ENCODE data around the gene CYP4V2.

The CYP4V2 gene

GRCh38 chr4:186191200-186192065 is at the start of gene CYP4V2:
TSS of gene CYP4V2 (plus strand) at chr4:186191567. CDS start at chr4:186191824, 257 bp downstream.
- DNase-seq = peak; percentile 15

GRCh38 chr4:186144198-186144945 is 47.0 kb upstream of the CYP4V2 start:
- peak; percentile 3 for DNase-seq

GRCh38 chr4:186144946-186145569 is 46.3 kb upstream of the CYP4V2 start:
- no peak for DNase-seq

- DNase-seq = no peak
These were observed 44.9 kb upstream of the CYP4V2 start for GRCh38 chr4:186146458-186146857.

- DNase-seq = no peak
These were observed 42.9 kb upstream of the CYP4V2 start for GRCh38 chr4:186148336-186148975.

GRCh38 chr4:186149872-186150271 is 41.5 kb upstream of the CYP4V2 start:
- DNase-seq = no peak

GRCh38 chr4:186150926-186151325 is 40.4 kb upstream of the CYP4V2 start:
- no peak for DNase-seq

GRCh38 chr4:186151499-186151898 is 39.9 kb upstream of the CYP4V2 start:
- no peak for DNase-seq

- no peak for DNase-seq
These were observed 33.1 kb upstream of the CYP4V2 start for GRCh38 chr4:186158021-186158813.

- no peak for DNase-seq
These were observed 32.4 kb upstream of the CYP4V2 start for GRCh38 chr4:186158966-186159365.

- no peak for DNase-seq
These were observed 31.8 kb upstream of the CYP4V2 start for GRCh38 chr4:186159613-186160012.

- DNase-seq = no peak
These were observed 30.2 kb upstream of the CYP4V2 start for GRCh38 chr4:186161138-186161537.

- no peak for DNase-seq
These were observed 24.4 kb upstream of the CYP4V2 start for GRCh38 chr4:186166852-186167512.

GRCh38 chr4:186167605-186168004 is 23.8 kb upstream of the CYP4V2 start:
- no peak for DNase-seq

GRCh38 chr4:186168750-186169149 is 22.6 kb upstream of the CYP4V2 start:
- no peak for DNase-seq

GRCh38 chr4:186169333-186169944 is 21.9 kb upstream of the CYP4V2 start:
- DNase-seq = no peak

- DNase-seq = no peak
These were observed 21.2 kb upstream of the CYP4V2 start for GRCh38 chr4:186169945-186170802.

GRCh38 chr4:186170966-186171365 is 20.4 kb upstream of the CYP4V2 start:
- DNase-seq = no peak

- DNase-seq = no peak
These were observed 18.8 kb upstream of the CYP4V2 start for GRCh38 chr4:186172546-186172945.

GRCh38 chr4:186188107-186188506 is 3.3 kb upstream of the CYP4V2 start:
- no peak for DNase-seq
